ENCODE data around the gene C10orf120. TPM values are rescaled to one million over a fixed set of nuclear protein-coding genes. Genes with fewer than 3 reads are reported as not detected.

The C10orf120 gene
- total and polyA plus RNA-seq, 10 of the 15 experiments (the other 5 are each of a cell fraction or from before 2014, with no cell fraction given): not detected

GRCh38 chr10:122665946-122666345 is 33.7 kb downstream of the C10orf120 start:
- no peak overlapping the region for H3K4me3 ChIP-seq
- ChIA-PET CTCF (no interaction called here), RAD21 (ENCODE audit: unreplicated experiment) (no interaction called here), SMC1A (ENCODE audit: uncharacterized antibody, unreplicated experiment) (no interaction called here), POLR2A (no interaction called here)
- H3K36me3 ChIP-seq (ENCODE audit: control insufficient read depth in 2 of 2, insufficient read depth in 2 of 2, low read length in 1 of 2): no peaks in the 10 kb centered on the region
- intact Hi-C loops (cut with micrococcal nuclease; ENCODE audit: unreplicated experiment): no loop called here
- in situ Hi-C loops (cut with MboI): no loop called here
- H3K79me2 ChIP-seq (ENCODE audit: control insufficient read depth, insufficient read depth, low read length): no peaks in the 10 kb centered on the region
- no peaks in the 10 kb centered on the region for H4K20me1 ChIP-seq (ENCODE audit: control insufficient read depth, insufficient read depth)
- no peak for FAIRE-seq
- TF ChIP-seq FOS (IDR thresholded peaks at IDR 0.05; ENCODE audit: borderline replicate concordance, extremely low read depth, insufficient read length) (no peak), CREB1 (IDR thresholded peaks at IDR 0.05; ENCODE audit: low read depth) (no peak), POLR2AphosphoS5 (IDR thresholded peaks at IDR 0.05; ENCODE audit: low read length) (no peak), CEBPB (IDR thresholded peaks at IDR 0.05; ENCODE audit: borderline replicate concordance in 1 of 2, low read depth in 2 of 2, low read length in 2 of 2) (no peak), CHD1 (IDR thresholded peaks at IDR 0.05; ENCODE audit: low read depth, low read length) (no peak), RAD51 (IDR thresholded peaks at IDR 0.05) (no peak), ZBTB40 (IDR thresholded peaks at IDR 0.05; ENCODE audit: borderline replicate concordance) (no peak), ETV6 (conservative IDR thresholded peaks at IDR 0.05 in 1 of 2, IDR thresholded peaks at IDR 0.05 in 1 of 2; ENCODE audit: borderline replicate concordance in 1 of 2, low read depth in 1 of 2) (no peak), HCFC1 (IDR thresholded peaks at IDR 0.05; ENCODE audit: low read length) (no peak), CBX3 (IDR thresholded peaks at IDR 0.05; ENCODE audit: borderline replicate concordance, low read depth) (no peak), GABPA (IDR thresholded peaks at IDR 0.05; ENCODE audit: low read depth) (no peak), ZNF274 (IDR thresholded peaks at IDR 0.05; ENCODE audit: insufficient read depth, insufficient read length) (no peak)
- WGBS (ENCODE audit: insufficient coverage, insufficient replicate concordance, low lambda C conversion rate, missing lambda C conversion rate): 23% methylated on average over 4 of the region's 4 CpGs
- H3K9ac ChIP-seq (ENCODE audit: control insufficient read depth, insufficient read depth, low read length): no peak overlapping the region
- H3K4me1 ChIP-seq (ENCODE audit: control insufficient read depth, insufficient read depth, low read length): no peaks in the 10 kb centered on the region
- no peak for ATAC-seq
- no peak for DNase-seq (ENCODE audit: low read depth, low spot score)
- BruUV-seq (replicated peaks): no TSS peak
- H3K4me2 ChIP-seq (ENCODE audit: control insufficient read depth, insufficient read depth): no peak overlapping the region
- H3K27ac ChIP-seq (ENCODE audit: control insufficient read depth, insufficient read depth): no peak overlapping the region
- H2AFZ ChIP-seq (ENCODE audit: control insufficient read depth, low read depth, low read length): no peak overlapping the region
- H3K27me3 ChIP-seq (replicated peaks in 1 of 2; ENCODE audit: control insufficient read depth in 2 of 2, insufficient read depth in 2 of 2, low read length in 1 of 2): peaks cover 4 to 7% of the 10 kb centered on the region in 2 experiments
- H3K9me3 ChIP-seq (replicated peaks; ENCODE audit: control insufficient read depth, insufficient read depth, low read length): no peaks in the 10 kb centered on the region

Data from GM12878 (cell line).